MM.1S (cell line): ENCODE data around the gene SYT3.

Experiments used
- DNase-seq: peaks from one replicate; pipeline ENCODE4 v3.0.0-alpha.2; 2015
- H2AFZ ChIP-seq: fragments of 300-600 bp; sonication (generic); 2 replicates; pipeline ENCODE4 v1.6.0; 2016; ENCODE audit warnings: antibody characterized with exemption, low read length
- H3F3A ChIP-seq: fragments of 300-600 bp; sonication (generic); 2 replicates; pipeline ENCODE4 v1.6.1; 2016; ENCODE audit warnings: mild to moderate bottlenecking, antibody characterized with exemption, low read length, moderate library complexity, mixed read lengths; ENCODE audit not compliant: insufficient read depth
- H3K27ac ChIP-seq: fragments of 300-600 bp; sonication (generic); 2 replicates; pipeline ENCODE4 v1.5.1; 2016; ENCODE audit warnings: mild to moderate bottlenecking, low read length
- H3K27me3 ChIP-seq: fragments of 300-600 bp; sonication (generic); replicated peaks from 2 replicates; pipeline ENCODE4 v1.6.0; 2016; ENCODE audit warnings: low read length; ENCODE audit not compliant: insufficient read depth
- H3K36me3 ChIP-seq: fragments of 300-600 bp; sonication (generic); replicated peaks from 2 replicates; pipeline ENCODE4 v1.6.1; 2016; ENCODE audit warnings: mild to moderate bottlenecking, low read length, mixed read lengths; ENCODE audit not compliant: insufficient read depth
- H3K4me1 ChIP-seq: fragments of 300-600 bp; sonication (generic); 2 replicates; pipeline ENCODE4 v1.6.1; 2016; ENCODE audit warnings: low read length, mixed read lengths
- H3K4me2 ChIP-seq: fragments of 300-600 bp; sonication (generic); 2 replicates; pipeline ENCODE4 v1.6.0; 2016; ENCODE audit warnings: low read depth, low read length
- H3K4me3 ChIP-seq: fragments of 300-600 bp; sonication (generic); 2 replicates; pipeline ENCODE4 v1.5.1; 2016; ENCODE audit warnings: low read length, mixed read lengths
- H3K79me2 ChIP-seq: fragments of 300-600 bp; sonication (generic); 2 replicates; pipeline ENCODE4 v1.6.1; 2016; ENCODE audit warnings: mixed run types, low read length, mixed read lengths
- H3K9ac ChIP-seq: fragments of 300-600 bp; sonication (generic); 2 replicates; pipeline ENCODE4 v1.6.1; 2016; ENCODE audit warnings: low read length, mixed read lengths
- H3K9me2 ChIP-seq: fragments of 300-600 bp; sonication (generic); replicated peaks from 2 replicates; pipeline ENCODE4 v1.6.1; 2016; ENCODE audit warnings: mild to moderate bottlenecking, low read length, mixed read lengths; ENCODE audit not compliant: insufficient read depth
- H3K9me3 ChIP-seq: fragments of 300-600 bp; sonication (generic); replicated peaks from 2 replicates; pipeline ENCODE4 v1.6.1; 2016; ENCODE audit warnings: mild to moderate bottlenecking, low read length, mixed read lengths; ENCODE audit not compliant: insufficient read depth
- H4K20me1 ChIP-seq: fragments of 300-600 bp; sonication (generic); 2 replicates; pipeline ENCODE4 v1.6.1; 2016; ENCODE audit warnings: mild to moderate bottlenecking, low read length, moderate library complexity, mixed read lengths; ENCODE audit not compliant: insufficient read depth
- EZH2 ChIP-seq: fragments of 300-600 bp; sonication (generic); optimal IDR thresholded peaks from 2 replicates; pipeline ENCODE3; 2017; ENCODE audit warnings: low read depth, mild to moderate bottlenecking, antibody characterized with exemption, low read length, mixed read lengths
- EZH2phosphoT487 ChIP-seq: fragments of 300-600 bp; sonication (generic); IDR thresholded peaks from 2 replicates; pipeline ENCODE4 v1.6.1; 2018; ENCODE audit warnings: antibody characterized with exemption, low read length
- TF ChIP-seq, protein P1 (sequence below): fragments of 300-600 bp; sonication (generic); IDR thresholded peaks from 2 replicates; pipeline ENCODE4 v1.5.1; 2016; ENCODE audit warnings: antibody characterized with exemption, low read length, mixed read lengths

The SYT3 gene

GRCh38 chr19:50661766-50662650, 22.3 kb upstream of the SYT3 start:
- no peak overlapping the region for H3K4me2 ChIP-seq
- no peaks in the 10 kb centered on the region for H3K9me3 ChIP-seq
- no peaks in the 10 kb centered on the region for H4K20me1 ChIP-seq
- TF ChIP-seq EZH2: no peak
- DNase-seq: no peak
- H3K79me2 ChIP-seq: no peaks in the 10 kb centered on the region
- no peak overlapping the region for H3K9ac ChIP-seq
- H3K9me2 ChIP-seq: no peaks in the 10 kb centered on the region
- peaks cover 55% of the 10 kb centered on the region for H3K27me3 ChIP-seq
- H3K4me3 ChIP-seq: no peak overlapping the region
- H3F3A ChIP-seq: no peaks in the 10 kb centered on the region
- H3K4me1 ChIP-seq: no peaks in the 10 kb centered on the region
- no peak overlapping the region for H2AFZ ChIP-seq
- H3K27ac ChIP-seq: no peak overlapping the region
- no peaks in the 10 kb centered on the region for H3K36me3 ChIP-seq

GRCh38 chr19:50661023-50661422, 21.3 kb upstream of the SYT3 start:
- Histone ChIP-seq H3K36me3 (no peaks in the 10 kb centered on the region), H3F3A (no peaks in the 10 kb centered on the region), H3K4me3 (no peak overlapping the region), H3K27ac (no peak overlapping the region), H3K9me2 (no peaks in the 10 kb centered on the region), H2AFZ (no peak overlapping the region), H3K27me3 (peaks cover 59% of the 10 kb centered on the region), H4K20me1 (no peaks in the 10 kb centered on the region), H3K79me2 (no peaks in the 10 kb centered on the region), H3K4me2 (no peak overlapping the region), H3K4me1 (no peaks in the 10 kb centered on the region), H3K9me3 (no peaks in the 10 kb centered on the region), H3K9ac (no peak overlapping the region)
- TF ChIP-seq, protein P1, sequence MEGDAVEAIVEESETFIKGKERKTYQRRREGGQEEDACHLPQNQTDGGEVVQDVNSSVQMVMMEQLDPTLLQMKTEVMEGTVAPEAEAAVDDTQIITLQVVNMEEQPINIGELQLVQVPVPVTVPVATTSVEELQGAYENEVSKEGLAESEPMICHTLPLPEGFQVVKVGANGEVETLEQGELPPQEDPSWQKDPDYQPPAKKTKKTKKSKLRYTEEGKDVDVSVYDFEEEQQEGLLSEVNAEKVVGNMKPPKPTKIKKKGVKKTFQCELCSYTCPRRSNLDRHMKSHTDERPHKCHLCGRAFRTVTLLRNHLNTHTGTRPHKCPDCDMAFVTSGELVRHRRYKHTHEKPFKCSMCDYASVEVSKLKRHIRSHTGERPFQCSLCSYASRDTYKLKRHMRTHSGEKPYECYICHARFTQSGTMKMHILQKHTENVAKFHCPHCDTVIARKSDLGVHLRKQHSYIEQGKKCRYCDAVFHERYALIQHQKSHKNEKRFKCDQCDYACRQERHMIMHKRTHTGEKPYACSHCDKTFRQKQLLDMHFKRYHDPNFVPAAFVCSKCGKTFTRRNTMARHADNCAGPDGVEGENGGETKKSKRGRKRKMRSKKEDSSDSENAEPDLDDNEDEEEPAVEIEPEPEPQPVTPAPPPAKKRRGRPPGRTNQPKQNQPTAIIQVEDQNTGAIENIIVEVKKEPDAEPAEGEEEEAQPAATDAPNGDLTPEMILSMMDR: no peak
- no peak for TF ChIP-seq EZH2
- no peak for TF ChIP-seq EZH2phosphoT487
- no peak for DNase-seq

DNA sequence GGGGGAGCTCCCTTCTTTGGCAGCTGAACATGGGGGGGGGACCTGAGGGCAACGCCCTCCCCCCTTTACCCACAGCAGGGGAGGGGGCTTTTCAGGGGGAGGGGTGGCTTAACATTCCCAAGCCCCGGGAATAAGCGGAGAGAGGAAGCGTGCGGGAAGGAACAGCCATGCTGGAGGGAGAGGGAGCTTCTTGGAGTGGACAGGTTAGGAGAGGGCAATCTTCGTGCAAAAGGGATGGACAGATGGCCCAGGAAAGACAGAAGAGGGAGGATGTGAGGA, 20.3 kb upstream of the SYT3 start:
- Histone ChIP-seq H3K79me2 (no peaks in the 10 kb centered on the region), H3K4me1 (no peaks in the 10 kb centered on the region), H3K27me3 (peaks cover 64% of the 10 kb centered on the region), H3K27ac (no peak overlapping the region), H3K9me2 (no peaks in the 10 kb centered on the region), H3K9ac (no peak overlapping the region), H3K9me3 (no peaks in the 10 kb centered on the region), H3K4me3 (no peak overlapping the region), H2AFZ (no peak overlapping the region), H4K20me1 (no peaks in the 10 kb centered on the region), H3F3A (no peaks in the 10 kb centered on the region), H3K4me2 (no peak overlapping the region), H3K36me3 (no peaks in the 10 kb centered on the region)
- TF ChIP-seq, protein P1: no peak
- TF ChIP-seq EZH2phosphoT487 (no peak), EZH2 (no peak)
- DNase-seq: no peak
